Esophagus squamous epithelium (tissue), 5 donors: ENCODE measurements around the gene SMIM8. TPM values are rescaled to one million over a fixed set of nuclear protein-coding genes. Genes with fewer than 3 reads are reported as not detected.
"Not testable (repeated sequence)": the region's sequence is repeated elsewhere in the genome, so short reads cannot be mapped to it uniquely, and the experiment has no call there.

Experiments used
- DNase-seq: peaks from one replicate; lab custom pipeline; 2025; lab: John Stamatoyannopoulos, UW
- H3K27ac ChIP-seq, 4 donors: fragments of 200-600 bp; sonication (generic); one replicate each; pipeline ENCODE4 v1.5.1; 2016 to 2019; ENCODE audit warnings: mild to moderate bottlenecking in 1 of 4
- H3K27me3 ChIP-seq, 4 donors: fragments of 200-600 bp; sonication (generic); 1 replicate in 3 of 4; 2 replicates in 1 of 4; pipeline versions ENCODE4 v1.5.1 to v1.6.0; 2017 to 2021; ENCODE audit warnings: antibody characterized with exemption in 1 of 4
- H3K36me3 ChIP-seq, 3 donors: fragments of 200-600 bp; sonication (generic); one replicate each; pipeline ENCODE4 v1.5.1; 2016 to 2019
- H3K4me1 ChIP-seq, 3 donors: fragments of 200-600 bp; sonication (generic); one replicate each; pipeline ENCODE4 v1.5.1; 2017 to 2019
- H3K4me3 ChIP-seq, 4 donors: fragments of 200-600 bp; sonication (generic); 1 replicate in 3 of 4; 2 replicates in 1 of 4; pipeline ENCODE4 v1.5.1; 2016 to 2019; ENCODE audit warnings: mild to moderate bottlenecking in 2 of 4, moderate library complexity in 1 of 4
- H3K9me3 ChIP-seq, 3 donors: fragments of 200-600 bp; sonication (generic); one replicate each; pipeline ENCODE4 v1.5.1; 2016 to 2019
- CTCF ChIP-seq, 6 experiments: fragments of 450-650 bp in 4 of 6; fragments of 200-600 bp in 2 of 6; sonication (generic) in 2 of 6; IDR thresholded peaks; one replicate each; pipeline ENCODE4 v1.5.1; 2016 to 2019; ENCODE audit warnings: antibody characterized with exemption in 6 of 6, mild to moderate bottlenecking in 4 of 6, moderate library complexity in 4 of 6
- POLR2A ChIP-seq, 4 donors: fragments of 450-650 bp; IDR thresholded peaks; one replicate each; pipeline ENCODE4 v1.6.1; 2017; ENCODE audit warnings: antibody characterized with exemption in 4 of 4, mild to moderate bottlenecking in 4 of 4, moderate library complexity in 3 of 4
- WGBS, 2 donors: methylation state at CpG; one replicate each; pipeline ENCODE4 v1.1.5; 2018; 5-methylcytosine and 5-hydroxymethylcytosine counted together
- intact Hi-C: fragments of 100-400 bp; cut with DNase I; formaldehyde crosslinking; loops from one replicate; pipeline ENCODE4 v1.15.0; 2022
- total RNA-seq, 4 donors: library from RNA; depleted of rRNA; stranded (reverse); fragments of >200 nt; gene quantifications; one replicate each; pipeline ENCODE4 v1.1.0, GENCODE V29; 2016
- donor health status: DM: yes; HTN: yes; CAD: no.

SMIM8 gene
- total RNA-seq, 4 donors from 2014 or later, result 2.3 to 6.3 (median 4.5) TPM

GRCh38 chr6:87291883-87292282, 30.5 kb upstream of the SMIM8 start:
- intact Hi-C loops, result no loop called here
- TF ChIP-seq POLR2A (IDR thresholded peaks at IDR 0.05) (no peak), CTCF (IDR thresholded peaks at IDR 0.05) (no peak)
- no peak for DNase-seq

GRCh38 chr6:87293526-87293925, 28.9 kb upstream of the SMIM8 start:
- 46 to 62% methylated on average over 4 of the region's 4 CpGs for WGBS, 2 donors

More at GRCh38 chr6:87291883-87292282, 30.5 kb upstream of the SMIM8 start:
- 35 to 58% methylated on average over 2 of the region's 2 CpGs for WGBS, 2 donors
- Histone ChIP-seq H3K27ac (no peak overlapping the region), H3K4me3 (no peak overlapping the region), H3K36me3 (no peaks in the 10 kb centered on the region), H3K9me3 (no peaks in the 10 kb centered on the region), H3K4me1 (no peaks in the 10 kb centered on the region), H3K27me3 (peaks cover 0 to 10% (median 0%) of the 10 kb centered on the region in 4 donors)

GRCh38 chr6:87297119-87297518, 25.3 kb upstream of the SMIM8 start:
- DNase-seq, result no peak
- TF ChIP-seq POLR2A (IDR thresholded peaks at IDR 0.05), result no peak
- no peak for TF ChIP-seq CTCF (IDR thresholded peaks at IDR 0.05)

More at GRCh38 chr6:87293526-87293925, 28.9 kb upstream of the SMIM8 start:
- no peaks in the 10 kb centered on the region for H3K36me3 ChIP-seq
- DNase-seq, result no peak
- H3K27ac ChIP-seq, result no peak overlapping the region
- TF ChIP-seq CTCF (IDR thresholded peaks at IDR 0.05) (no peak), POLR2A (IDR thresholded peaks at IDR 0.05) (no peak)
- no peak overlapping the region for H3K4me3 ChIP-seq
- H3K9me3 ChIP-seq, result no peaks in the 10 kb centered on the region
- H3K4me1 ChIP-seq, result no peaks in the 10 kb centered on the region
- H3K27me3 ChIP-seq, result peaks cover 0 to 14% (median 0%) of the 10 kb centered on the region in 4 donors
- intact Hi-C loops, result no loop called here

GRCh38 chr6:87301277-87301676, 21.1 kb upstream of the SMIM8 start:
- H3K36me3 ChIP-seq, H3K4me3 ChIP-seq, H3K9me3 ChIP-seq, H3K27ac ChIP-seq, H3K4me1 ChIP-seq, DNase-seq, intact Hi-C loops: not testable (repeated sequence)
- H3K27me3 ChIP-seq, result peaks cover 0 to 26% (median 0%) of the 10 kb centered on the region in 4 donors
- 73 to 90% methylated on average over 3 to 9 of the region's 9 CpGs for WGBS, 2 donors

More at GRCh38 chr6:87297119-87297518, 25.3 kb upstream of the SMIM8 start:
- intact Hi-C loops, result no loop called here
- peaks cover 0 to 26% (median 0%) of the 10 kb centered on the region in 4 donors for H3K27me3 ChIP-seq
- H3K4me3 ChIP-seq, result no peak overlapping the region
- H3K27ac ChIP-seq, result no peak overlapping the region
- WGBS, 2 donors, result 40 to 53% methylated on average over 1 of the region's 1 CpG
- H3K4me1 ChIP-seq, result no peaks in the 10 kb centered on the region
- H3K9me3 ChIP-seq, result no peaks in the 10 kb centered on the region
- no peaks in the 10 kb centered on the region for H3K36me3 ChIP-seq

- H3K36me3 ChIP-seq, result no peaks in the 10 kb centered on the region
- DNase-seq, result no peak
- 59 to 65% methylated on average over 4 of the region's 4 CpGs for WGBS, 2 donors
- TF ChIP-seq POLR2A (IDR thresholded peaks at IDR 0.05) (no peak), CTCF (IDR thresholded peaks at IDR 0.05) (no peak)
- H3K9me3 ChIP-seq, result peaks cover 0 to 3% (median 0%) of the 10 kb centered on the region in 3 donors
- intact Hi-C loops, result no loop called here
- no peak overlapping the region for H3K27ac ChIP-seq
- H3K27me3 ChIP-seq, result peaks cover 0 to 29% (median 0%) of the 10 kb centered on the region in 4 donors
- no peaks in the 10 kb centered on the region for H3K4me1 ChIP-seq
- H3K4me3 ChIP-seq, result no peak overlapping the region
Observed at GRCh38 chr6:87308970-87309369, 13.4 kb upstream of the SMIM8 start.

- Histone ChIP-seq H3K4me3 (no peak overlapping the region), H3K9me3 (no peaks in the 10 kb centered on the region), H3K27me3 (peaks cover 0 to 58% (median 2%) of the 10 kb centered on the region in 4 donors), H3K36me3 (no peaks in the 10 kb centered on the region), H3K4me1 (no peaks in the 10 kb centered on the region), H3K27ac (no peak overlapping the region)
- 0 to 8% methylated on average over 1 of the region's 1 CpG for WGBS, 2 donors
- intact Hi-C loops, result no loop called here
- no peak for DNase-seq
- no peak for TF ChIP-seq CTCF (IDR thresholded peaks at IDR 0.05)
Observed at GRCh38 chr6:87312860-87313259, 9.5 kb upstream of the SMIM8 start.
